Activated naive CD4-positive, alpha-beta T cell treated with anti-CD3 and anti-CD28 coated beads for 36 hours (primary cell): Measurements from ENCODE around the gene HS1BP3. TPM values are rescaled to one million over a fixed set of nuclear protein-coding genes. Genes with fewer than 3 reads are reported as not detected.
A peak's percentile ranks its signal among the peaks of the same experiment; 100 is the strongest.

Experiments
- CTCF ChIA-PET: fragments of 350-600 bp; sonication (Branson Sonifier 250); formaldehyde crosslinking; loops from one replicate; lab custom pipeline; 2021; ENCODE audit warnings: antibody characterized with exemption; lab: Charles Lee
- DNase-seq: peaks from one replicate; pipeline ENCODE4 v3.0.0-alpha.2; 2020
- H3K27ac Mint-ChIP-seq: one replicate; pipeline ENCODE4 v1.8.0; 2021; ENCODE audit warnings: mild to moderate bottlenecking, mixed read lengths
- H3K27me3 Mint-ChIP-seq: one replicate; pipeline ENCODE4 v1.8.0; 2021; ENCODE audit warnings: low read depth, mixed read lengths
- H3K36me3 Mint-ChIP-seq: one replicate; pipeline ENCODE4 v1.8.0; 2021; ENCODE audit warnings: low read depth, mixed read lengths
- H3K4me1 Mint-ChIP-seq: one replicate; pipeline ENCODE4 v1.8.0; 2021; ENCODE audit warnings: low read depth, mixed read lengths
- H3K4me3 Mint-ChIP-seq: one replicate; pipeline ENCODE4 v1.8.0; 2021; ENCODE audit warnings: mild to moderate bottlenecking, moderate library complexity, mixed read lengths
- H3K9me3 Mint-ChIP-seq: one replicate; pipeline ENCODE4 v1.8.0; 2021; ENCODE audit warnings: mixed read lengths
- intact Hi-C: fragments of 100-400 bp; cut with micrococcal nuclease; formaldehyde crosslinking; loops from one replicate; pipeline ENCODE4 v1.15.1; 2023
- total RNA-seq, 2 experiments: library from RNA; stranded (reverse); gene quantifications; one replicate each; pipeline ENCODE4 v1.2.3, GENCODE V29; 2021

HS1BP3 gene
- total RNA-seq, 2 experiments from 2014 or later = 6.0 to 6.1 TPM

DNA sequence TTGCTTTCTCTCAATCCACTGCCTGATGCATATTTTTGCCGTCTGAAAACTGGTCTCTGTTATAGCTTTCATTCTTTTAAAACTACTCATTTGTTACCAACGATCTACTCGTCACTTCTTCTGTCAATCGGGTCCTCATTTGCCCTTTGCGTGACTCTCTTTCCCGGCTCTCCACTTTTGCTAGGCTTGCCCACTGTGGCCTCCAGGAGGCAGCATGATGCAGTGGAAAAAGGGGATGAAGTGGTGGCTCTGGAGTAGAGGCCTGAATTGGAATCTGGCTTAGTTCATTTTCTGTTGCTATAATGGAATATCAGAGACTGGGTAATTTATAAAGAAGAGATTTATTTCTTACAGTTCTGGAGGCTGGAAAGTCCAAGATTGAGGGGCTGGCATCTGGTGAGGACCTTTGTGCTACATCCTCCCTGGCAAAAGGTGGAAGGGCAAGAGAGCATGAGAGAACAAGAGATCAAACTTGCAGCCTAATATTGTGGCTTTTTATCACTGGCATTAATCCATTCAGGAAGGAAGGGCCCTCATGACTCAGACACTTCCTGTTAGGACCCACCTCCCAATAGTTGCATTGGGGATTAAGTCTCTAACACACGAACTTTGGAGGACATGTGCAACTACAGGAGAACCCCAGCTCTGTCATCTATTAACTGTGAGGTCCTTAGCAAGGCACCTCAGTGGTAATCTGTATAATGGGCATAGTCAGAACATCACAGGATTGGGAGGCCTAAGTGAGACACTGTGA is 31.4 kb upstream of the HS1BP3 start:
- no peaks in the 10 kb centered on the region for H3K9me3 Mint-ChIP-seq
- no peak overlapping the region for H3K27ac Mint-ChIP-seq
- no peak for DNase-seq
- H3K27me3 Mint-ChIP-seq = no peaks in the 10 kb centered on the region
- peaks cover 16% of the 10 kb centered on the region for H3K36me3 Mint-ChIP-seq
- CTCF ChIA-PET = interaction anchor here (1.0 to 1.2 kb wide), 3 partner anchors 15 to 281 kb away, joined by 3 to 5 read pairs (median 4); no protein-coding TSS in a partner anchor
- no peaks in the 10 kb centered on the region for H3K4me1 Mint-ChIP-seq
- no peak overlapping the region for H3K4me3 Mint-ChIP-seq
- intact Hi-C loops = no loop called here

DNA sequence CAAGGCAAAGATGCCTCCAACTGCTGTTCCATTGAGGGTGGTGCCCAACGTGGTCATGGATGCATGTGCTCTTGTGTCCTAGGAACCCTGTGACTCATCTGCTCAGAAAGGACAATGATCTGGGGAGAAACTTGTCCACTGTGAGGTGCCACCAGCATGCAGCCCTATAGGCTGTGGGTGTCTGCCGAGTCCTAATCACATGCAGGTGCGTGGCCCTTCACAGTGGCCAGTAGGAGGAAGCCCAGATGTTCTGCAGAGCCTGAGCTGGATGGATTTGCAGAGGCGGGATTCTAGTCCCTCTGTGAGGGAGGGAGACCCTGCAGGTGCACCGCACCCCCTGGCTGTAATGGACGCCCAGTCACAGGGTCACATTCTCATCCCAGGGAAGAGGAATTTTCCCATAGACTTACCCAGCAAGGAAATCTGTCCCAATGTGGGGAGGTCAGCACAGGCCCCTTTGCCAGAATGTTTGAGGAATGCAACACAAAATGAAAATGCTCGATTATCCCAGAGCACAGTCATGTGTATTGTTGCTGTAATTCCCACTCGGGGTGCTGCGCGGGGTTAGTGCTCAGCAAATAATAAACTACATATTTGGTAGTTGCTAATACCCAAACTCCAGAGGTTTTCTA is 30.0 kb upstream of the HS1BP3 start:
- no peaks in the 10 kb centered on the region for H3K4me1 Mint-ChIP-seq
- no peaks in the 10 kb centered on the region for H3K9me3 Mint-ChIP-seq
- intact Hi-C loops = no loop called here
- no peak overlapping the region for H3K27ac Mint-ChIP-seq
- H3K4me3 Mint-ChIP-seq = no peak overlapping the region
- no peaks in the 10 kb centered on the region for H3K27me3 Mint-ChIP-seq
- CTCF ChIA-PET = interaction anchor here (1.1 kb wide), 1 partner anchor 20 kb away, joined by 4 read pairs; no protein-coding TSS in a partner anchor
- peaks cover 4% of the 10 kb centered on the region for H3K36me3 Mint-ChIP-seq
- DNase-seq = no peak

DNA sequence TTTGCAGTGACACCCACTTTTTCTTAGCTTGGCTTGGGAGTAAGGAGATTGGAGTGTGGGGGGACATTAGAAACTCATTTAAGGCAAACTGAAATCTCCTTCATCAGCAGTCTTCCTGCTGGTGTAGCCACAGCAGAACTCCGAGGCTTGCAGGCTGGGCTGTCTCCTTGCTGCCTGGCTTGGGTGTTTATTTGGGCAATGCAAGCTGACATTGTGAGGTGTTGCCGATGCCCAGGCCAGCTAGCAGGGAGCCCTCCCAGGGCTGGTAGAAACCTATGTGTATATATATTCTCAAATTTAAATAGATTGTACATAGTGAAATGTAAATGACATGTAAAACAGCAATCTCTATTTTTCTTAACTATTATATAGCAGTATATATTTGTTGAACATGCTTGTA is 27.9 kb upstream of the HS1BP3 start:
- CTCF ChIA-PET = interaction anchor here (1.3 to 3.4 kb wide), 4 partner anchors 13 to 286 kb away, joined by 5 to 14 read pairs (median 8); no protein-coding TSS in a partner anchor
- Mint-ChIP-seq H3K4me3 (no peak overlapping the region), H3K36me3 (peaks cover 4% of the 10 kb centered on the region), H3K9me3 (no peaks in the 10 kb centered on the region), H3K27me3 (no peaks in the 10 kb centered on the region), H3K4me1 (no peaks in the 10 kb centered on the region), H3K27ac (no peak overlapping the region)
- intact Hi-C loops = no loop called here
- DNase-seq = no peak

- Mint-ChIP-seq H3K27ac (no peak overlapping the region), H3K4me1 (no peaks in the 10 kb centered on the region), H3K4me3 (no peak overlapping the region), H3K9me3 (no peaks in the 10 kb centered on the region), H3K27me3 (no peaks in the 10 kb centered on the region), H3K36me3 (peaks cover 4% of the 10 kb centered on the region)
- no peak for DNase-seq
- intact Hi-C loops = no loop called here
- CTCF ChIA-PET = interaction anchor here (0.6 to 3.4 kb wide), 5 partner anchors 12 to 286 kb away, joined by 4 to 14 read pairs (median 5); no protein-coding TSS in a partner anchor
Observed at GRCh38 chr2:20678086-20678395, 27.1 kb upstream of the HS1BP3 start.

DNA sequence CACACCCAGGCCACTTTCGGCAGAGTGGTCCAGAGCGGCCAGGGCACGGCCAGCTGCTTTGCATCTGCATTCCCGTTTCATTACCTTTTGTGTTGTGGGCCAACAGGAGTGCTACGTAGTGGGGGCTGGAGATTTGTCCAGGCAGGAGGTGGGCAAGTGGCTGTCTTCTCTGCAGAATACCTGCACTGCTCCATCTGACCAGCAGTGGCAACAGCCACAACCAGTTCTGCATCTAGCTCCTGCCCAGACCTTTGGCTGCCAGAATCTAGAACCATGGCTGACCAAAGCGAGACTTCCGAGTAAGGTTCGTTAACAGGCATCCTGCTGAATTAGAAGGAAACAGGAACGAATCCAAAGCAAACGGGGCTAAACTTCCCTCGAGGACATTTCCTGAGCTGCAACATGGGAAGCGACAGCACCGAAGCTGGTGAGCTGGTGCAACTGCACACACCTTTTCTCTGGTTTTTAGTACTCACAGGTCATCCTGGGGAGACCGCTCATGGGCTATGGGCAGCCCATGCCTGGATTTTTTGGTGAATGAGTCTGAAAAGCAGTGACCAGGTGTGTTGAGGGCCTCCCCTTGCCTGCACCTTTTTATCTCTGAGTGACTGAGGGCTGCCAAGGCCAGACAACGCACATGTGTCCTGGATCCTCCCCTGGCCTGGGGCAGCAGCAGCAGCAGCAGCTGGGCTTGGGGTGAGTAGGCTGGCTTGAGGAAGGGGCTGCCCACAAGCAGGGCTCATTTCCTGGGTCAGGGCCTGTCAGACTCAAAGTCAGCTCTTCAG is 26.6 kb upstream of the HS1BP3 start:
- CTCF ChIA-PET = interaction anchor here (0.6 to 3.4 kb wide), 6 partner anchors 11 to 284 kb away, joined by 3 to 14 read pairs (median 5); partner anchors contain the start of gene HS1BP3
- Mint-ChIP-seq H3K36me3 (peaks cover 4% of the 10 kb centered on the region), H3K4me3 (no peak overlapping the region), H3K4me1 (no peaks in the 10 kb centered on the region), H3K27me3 (peaks cover 2% of the 10 kb centered on the region), H3K9me3 (no peaks in the 10 kb centered on the region), H3K27ac (no peak overlapping the region)
- intact Hi-C loops = no loop called here
- DNase-seq = no peak

DNA sequence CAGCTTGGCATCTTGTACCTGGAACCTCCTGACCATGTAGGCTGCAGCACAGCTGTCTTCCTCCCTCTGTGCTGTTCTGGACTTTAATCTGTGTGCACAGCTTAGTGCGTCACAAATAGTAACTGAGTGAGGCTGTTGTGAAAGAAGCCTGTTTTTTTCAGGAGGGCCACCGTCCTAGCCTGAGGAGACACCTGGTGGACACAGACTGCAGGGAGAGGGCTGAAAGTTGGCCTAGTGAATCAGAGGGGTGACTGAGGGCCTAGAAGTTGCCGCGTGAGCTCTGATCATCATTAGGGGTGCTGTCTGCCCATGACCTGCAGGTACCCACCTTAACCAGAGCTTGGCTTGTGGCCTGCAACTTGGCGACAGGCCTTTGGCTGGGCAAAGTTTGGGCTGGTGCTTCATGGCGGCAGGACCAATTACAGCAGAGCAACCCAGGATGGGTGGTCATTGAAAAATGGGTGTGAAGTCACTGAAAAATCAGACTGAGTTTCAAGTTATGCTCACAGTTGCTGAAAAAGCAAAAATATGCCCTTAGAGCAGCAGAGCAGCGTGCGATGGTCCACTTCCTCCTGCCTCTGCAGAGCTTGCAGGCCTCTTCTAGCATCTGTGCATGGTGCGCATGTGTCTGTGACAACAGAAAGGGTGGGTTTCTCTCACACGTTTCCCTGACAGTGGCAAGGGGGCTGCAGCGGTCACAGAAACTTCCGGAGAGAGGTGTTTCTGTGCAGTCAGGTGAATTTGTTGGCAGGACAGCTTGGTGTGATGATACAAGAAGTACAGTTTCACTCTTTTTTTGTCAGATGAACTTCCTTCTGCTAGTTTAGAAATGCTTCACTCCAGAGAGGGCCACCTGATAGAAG is 25.7 kb upstream of the HS1BP3 start:
- Mint-ChIP-seq H3K4me3 (no peak overlapping the region), H3K27ac (no peak overlapping the region), H3K4me1 (no peaks in the 10 kb centered on the region), H3K27me3 (peaks cover 2% of the 10 kb centered on the region), H3K9me3 (no peaks in the 10 kb centered on the region), H3K36me3 (peaks cover 2% of the 10 kb centered on the region)
- DNase-seq = no peak
- intact Hi-C loops = no loop called here
- CTCF ChIA-PET = interaction anchor here (0.8 to 3.4 kb wide), 6 partner anchors 10 to 287 kb away, joined by 3 to 14 read pairs (median 5); partner anchors contain the start of gene HS1BP3

GRCh38 chr2:20675701-20676352 is 24.9 kb upstream of the HS1BP3 start:
- DNase-seq = peak; percentile 19
- Mint-ChIP-seq H3K9me3 (no peaks in the 10 kb centered on the region), H3K4me1 (no peaks in the 10 kb centered on the region), H3K36me3 (peaks cover 2% of the 10 kb centered on the region), H3K27me3 (peaks cover 5% of the 10 kb centered on the region), H3K27ac (no peak overlapping the region), H3K4me3 (no peak overlapping the region)
- CTCF ChIA-PET = interaction anchor here (0.8 to 3.4 kb wide), 6 partner anchors 10 to 287 kb away, joined by 3 to 14 read pairs (median 5); partner anchors contain the start of gene HS1BP3
- intact Hi-C loops = no loop called here

GRCh38 chr2:20674974-20675679 is 24.2 kb upstream of the HS1BP3 start:
- no peak for DNase-seq
- Mint-ChIP-seq H3K4me1 (no peaks in the 10 kb centered on the region), H3K27ac (no peak overlapping the region), H3K27me3 (peaks cover 5% of the 10 kb centered on the region), H3K36me3 (no peaks in the 10 kb centered on the region), H3K9me3 (no peaks in the 10 kb centered on the region), H3K4me3 (no peak overlapping the region)
- intact Hi-C loops = no loop called here
- CTCF ChIA-PET = interaction anchor here (0.6 to 1.4 kb wide), 5 partner anchors 9 to 288 kb away, joined by 3 to 6 read pairs (median 5); no protein-coding TSS in a partner anchor

DNA sequence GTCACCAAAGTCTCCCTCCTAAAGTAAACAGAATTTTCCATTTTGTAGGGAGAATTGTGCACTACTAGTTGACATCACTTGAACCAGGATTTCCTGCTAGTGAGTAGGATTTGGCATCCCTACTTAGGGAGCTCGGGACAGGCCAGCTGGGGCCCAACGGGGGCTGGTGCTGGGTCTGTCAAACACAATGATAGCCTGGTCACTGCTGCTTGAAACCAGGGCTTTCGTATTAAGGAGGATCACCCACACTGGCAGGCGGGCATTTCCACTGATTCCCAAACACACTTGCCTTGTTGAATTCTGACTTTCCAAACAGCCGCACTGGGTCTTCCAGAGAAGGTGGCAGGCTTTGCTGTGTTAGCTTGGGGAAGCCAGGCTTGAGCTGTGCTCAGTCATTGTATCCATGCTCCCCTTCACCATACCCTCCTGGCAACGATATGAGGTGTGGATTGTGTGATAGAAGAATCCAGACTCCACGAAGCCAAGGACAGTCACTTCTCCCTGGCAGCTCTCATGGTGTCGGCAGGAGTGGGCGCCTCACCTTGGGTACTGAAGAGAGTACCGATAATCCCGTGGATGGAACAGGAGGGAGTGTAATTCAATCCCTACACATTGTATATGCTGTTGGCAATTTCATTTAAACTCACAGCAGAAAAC is 23.5 kb upstream of the HS1BP3 start:
- Mint-ChIP-seq H3K27me3 (peaks cover 5% of the 10 kb centered on the region), H3K27ac (no peak overlapping the region), H3K36me3 (no peaks in the 10 kb centered on the region), H3K4me3 (no peak overlapping the region), H3K4me1 (no peaks in the 10 kb centered on the region), H3K9me3 (no peaks in the 10 kb centered on the region)
- intact Hi-C loops = no loop called here
- CTCF ChIA-PET = interaction anchor here (0.6 to 1.4 kb wide), 3 partner anchors 13 to 37 kb away, joined by 3 to 5 read pairs (median 3); no protein-coding TSS in a partner anchor
- DNase-seq = no peak

- Mint-ChIP-seq H3K27me3 (peaks cover 7% of the 10 kb centered on the region), H3K36me3 (no peaks in the 10 kb centered on the region), H3K27ac (no peak overlapping the region), H3K9me3 (no peaks in the 10 kb centered on the region), H3K4me3 (no peak overlapping the region), H3K4me1 (no peaks in the 10 kb centered on the region)
- no peak for DNase-seq
- intact Hi-C loops = no loop called here
- CTCF ChIA-PET = interaction anchor here (1.4 kb wide), 1 partner anchor 13 kb away, joined by 5 read pairs; no protein-coding TSS in a partner anchor
Observed at GRCh38 chr2:20673686-20674308, 22.9 kb upstream of the HS1BP3 start.
